GM12878 (cell line): ENCODE measurements around the gene PYGB. TPM values are rescaled to one million over a fixed set of nuclear protein-coding genes. Genes with fewer than 3 reads are reported as not detected.
A peak's percentile ranks its signal among the peaks of the same experiment; 100 is the strongest.

Experiments used
- ATAC-seq: fragments of 200-7000 bp; cut with Tn5 transposase; 3 replicates; pipeline ENCODE4 v1.9.1; 2020; ENCODE audit warnings: mild to moderate bottlenecking, moderate library complexity
- BruUV-seq: library from RNA; stranded (reverse); fragments of 400-500 nt; replicated peaks from 2 replicates; lab custom pipeline; 2021; lab: Mats Ljungman, UMichigan
- CTCF ChIA-PET: fragments of 300-600 bp; sonication (Branson Sonifier 250); formaldehyde crosslinking; extraction: SDS; loops from one replicate; lab custom pipeline; 2021; ENCODE audit warnings: inconsistent platforms; lab: Yijun Ruan, JAX
- POLR2A ChIA-PET: fragments of 350-600 bp; formaldehyde crosslinking; extraction: SDS; loops from one replicate; lab custom pipeline; 2021; ENCODE audit warnings: inconsistent platforms; lab: Charles Lee
- RAD21 ChIA-PET: fragments of 300-600 bp; sonication (Branson Sonifier 250); formaldehyde crosslinking; loops from one replicate; lab custom pipeline; 2023; ENCODE audit warnings: antibody characterized with exemption; ENCODE audit not compliant: unreplicated experiment; lab: Charles Lee
- SMC1A ChIA-PET: fragments of 300-600 bp; sonication (Branson Sonifier 250); formaldehyde crosslinking; loops from one replicate; lab custom pipeline; 2023; ENCODE audit not compliant: unreplicated experiment, uncharacterized antibody; lab: Charles Lee
- DNase-seq: peaks from one replicate; pipeline ENCODE4 v3.0.0-alpha.2; 2011; ENCODE audit warnings: low read depth, low spot score
- FAIRE-seq: peaks from 3 replicates; lab custom pipeline; 2011; peaks lifted over from hg19 to GRCh38; lab: Jason Lieb, UNC
- H2AFZ ChIP-seq: 2 replicates; pipeline ENCODE4 v1.6.0; 2011; ENCODE audit warnings: low read depth, low read length, control low read depth; ENCODE audit not compliant: control insufficient read depth
- H3K27ac ChIP-seq: 2 replicates; pipeline ENCODE4 v1.5.1; 2011; ENCODE audit warnings: control low read depth; ENCODE audit not compliant: control insufficient read depth, insufficient read depth
- H3K27me3 ChIP-seq, 2 experiments: replicated peaks in 1 of 2; 2 replicates each; pipeline versions ENCODE4 v1.6.0 to v1.6.1; 2011; ENCODE audit warnings: low read length in 1 of 2; ENCODE audit not compliant: control insufficient read depth in 2 of 2, insufficient read depth in 2 of 2
- H3K36me3 ChIP-seq, 2 experiments: 2 replicates each; pipeline ENCODE4 v1.5.1; 2011; ENCODE audit warnings: low read length in 1 of 2; ENCODE audit not compliant: control insufficient read depth in 2 of 2, insufficient read depth in 2 of 2
- H3K4me1 ChIP-seq: 2 replicates; pipeline ENCODE4 v1.6.1; 2011; ENCODE audit warnings: mild to moderate bottlenecking, low read length, moderate library complexity, mixed read lengths; ENCODE audit not compliant: control insufficient read depth, insufficient read depth
- H3K4me2 ChIP-seq: 2 replicates; pipeline ENCODE4 v1.6.0; 2011; ENCODE audit warnings: control low read depth; ENCODE audit not compliant: control insufficient read depth, insufficient read depth
- H3K4me3 ChIP-seq: fragments of 200-600 bp; sonication (generic); 2 replicates; pipeline ENCODE4 v1.5.1; 2016
- H3K79me2 ChIP-seq: 2 replicates; pipeline ENCODE4 v1.6.0; 2011; ENCODE audit warnings: low read length; ENCODE audit not compliant: control insufficient read depth, insufficient read depth
- H3K9ac ChIP-seq: 2 replicates; pipeline ENCODE4 v1.8.0; 2011; ENCODE audit warnings: low read length, control low read depth, mixed read lengths; ENCODE audit not compliant: control insufficient read depth, insufficient read depth
- H3K9me3 ChIP-seq: replicated peaks from 3 replicates; pipeline ENCODE4 v1.5.1; 2011; ENCODE audit warnings: mild to moderate bottlenecking, low read length; ENCODE audit not compliant: control insufficient read depth, insufficient read depth
- H4K20me1 ChIP-seq: 2 replicates; pipeline ENCODE4 v1.6.0; 2011; ENCODE audit not compliant: control insufficient read depth, insufficient read depth
- BRCA1 ChIP-seq: IDR thresholded peaks from 2 replicates; pipeline ENCODE4 v1.6.1; 2011; ENCODE audit warnings: low read depth, low read length, improper control_type of control experiment
- ZNF384 ChIP-seq: IDR thresholded peaks from 2 replicates; pipeline ENCODE4 v1.6.1; 2012; ENCODE audit warnings: low read depth, mild to moderate bottlenecking, low read length, improper control_type of control experiment, borderline replicate concordance
- WGBS: methylation state at CpG from one replicate; pipeline ENCODE4 v1.1.6; 2016; ENCODE audit warnings: low lambda C conversion rate; ENCODE audit not compliant: insufficient replicate concordance, insufficient coverage; ENCODE audit errors: missing lambda C conversion rate; 5-methylcytosine and 5-hydroxymethylcytosine counted together
- in situ Hi-C: fragments of 300-500 bp; cut with MboI; formaldehyde crosslinking; loops from 9 replicates; pipeline ENCODE4 v1.14.3; 2018; ENCODE audit warnings: mixed read lengths
- intact Hi-C: fragments of 100-400 bp; cut with micrococcal nuclease; formaldehyde crosslinking; loops from one replicate; pipeline ENCODE4 v1.14.2; 2022; ENCODE audit not compliant: unreplicated experiment
- polyA plus RNA-seq, 11 experiments: library from polyadenylated mRNA; depleted of rRNA in 4 of 11; unstranded in 6 of 11; stranded (reverse) in 5 of 11; fragments of >200 nt; fragmentation: Nextera tagmentation in 4 of 11; fragmentation: Illumina TruSeq in 1 of 11; extraction: Ambion mirVana in 4 of 11; extraction: Trizol in 1 of 11; gene quantifications; 1 replicate in 1 of 11; 2 replicates in 10 of 11; pipeline versions ENCODE4 v1.2.1 to v1.2.3, GENCODE V29; 2011 to 2016; ENCODE audit warnings: inconsistent platforms in 2 of 11, missing spikeins in 2 of 11, low read depth in 1 of 11
- total RNA-seq, 4 experiments: library from RNA; depleted of rRNA in 3 of 4; stranded (reverse); fragments of >200 nt in 3 of 4; fragmentation: Illumina TruSeq in 1 of 4; extraction: Trizol in 1 of 4; gene quantifications; 2 replicates each; pipeline versions ENCODE4 v1.2.1 to v1.2.3, GENCODE V29; 2013 to 2021
- TF ChIP-seq, protein P1 (sequence below): fragments of 450-650 bp; IDR thresholded peaks from 2 replicates; pipeline ENCODE4 v1.6.1; 2016; ENCODE audit warnings: mild to moderate bottlenecking, moderate library complexity, borderline replicate concordance
- TF ChIP-seq, protein P2 (sequence below): IDR thresholded peaks from 2 replicates; pipeline ENCODE4 v1.6.1; 2012; ENCODE audit warnings: mild to moderate bottlenecking, low read depth, low read length

PYGB gene
- total and polyA plus RNA-seq, 10 of the 15 experiments (the other 5 are each of a cell fraction or from before 2014, with no cell fraction given): 0.34 to 33.5 (median 21.8) TPM

DNA sequence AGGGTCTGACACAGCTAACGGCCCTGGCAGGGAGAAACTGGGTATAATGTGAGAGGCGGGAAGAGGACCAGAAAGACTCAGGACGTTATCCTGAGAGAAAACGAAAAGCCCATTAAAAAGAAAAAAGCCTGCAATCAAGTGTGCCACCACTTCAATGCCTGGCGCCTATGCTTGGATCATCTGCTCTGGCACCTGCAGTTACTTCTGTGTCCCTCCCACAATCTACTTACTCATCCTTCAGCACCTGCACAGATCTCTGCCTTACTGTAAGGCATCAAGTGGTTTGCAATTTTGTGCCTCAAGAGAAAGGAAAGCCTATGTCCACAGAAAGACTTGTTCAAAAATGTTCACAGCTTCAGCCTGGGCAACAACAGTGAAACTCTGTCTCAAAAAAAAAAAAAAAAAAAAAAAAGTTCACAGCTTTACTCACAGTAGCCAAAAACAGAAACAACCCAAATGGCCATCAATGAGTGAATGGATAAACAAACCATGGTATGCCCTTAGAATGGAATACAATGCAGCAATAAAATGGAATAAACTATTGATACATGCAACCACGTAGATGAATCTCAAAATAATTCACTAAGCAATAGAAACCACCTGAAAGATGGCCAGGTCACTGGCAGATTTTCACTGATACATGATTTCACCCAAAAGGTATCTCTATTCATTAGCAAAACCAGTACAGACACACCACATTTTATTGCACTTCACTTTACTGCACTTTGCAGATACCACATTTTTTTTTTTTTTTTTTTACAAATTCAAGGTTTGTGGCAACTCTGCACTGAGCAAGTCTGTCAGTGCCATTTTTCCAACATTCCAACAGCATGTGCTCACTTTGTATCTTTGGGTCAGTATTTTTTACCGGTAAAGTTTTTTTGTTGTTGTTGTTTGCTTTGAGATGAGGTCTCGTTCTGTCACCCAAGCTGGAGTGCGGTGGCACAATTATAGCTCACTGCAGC lies 94.1 kb downstream of the PYGB start:
- SMC1A ChIA-PET: interaction anchor here (1.0 to 1.3 kb wide), 2 partner anchors 20 to 92 kb away, joined by 3 to 4 read pairs; no protein-coding TSS in a partner anchor
- TF ChIP-seq ZNF384: peak; percentile 76; the same call in 1 of the 2 replicates
- TF ChIP-seq, protein P1, sequence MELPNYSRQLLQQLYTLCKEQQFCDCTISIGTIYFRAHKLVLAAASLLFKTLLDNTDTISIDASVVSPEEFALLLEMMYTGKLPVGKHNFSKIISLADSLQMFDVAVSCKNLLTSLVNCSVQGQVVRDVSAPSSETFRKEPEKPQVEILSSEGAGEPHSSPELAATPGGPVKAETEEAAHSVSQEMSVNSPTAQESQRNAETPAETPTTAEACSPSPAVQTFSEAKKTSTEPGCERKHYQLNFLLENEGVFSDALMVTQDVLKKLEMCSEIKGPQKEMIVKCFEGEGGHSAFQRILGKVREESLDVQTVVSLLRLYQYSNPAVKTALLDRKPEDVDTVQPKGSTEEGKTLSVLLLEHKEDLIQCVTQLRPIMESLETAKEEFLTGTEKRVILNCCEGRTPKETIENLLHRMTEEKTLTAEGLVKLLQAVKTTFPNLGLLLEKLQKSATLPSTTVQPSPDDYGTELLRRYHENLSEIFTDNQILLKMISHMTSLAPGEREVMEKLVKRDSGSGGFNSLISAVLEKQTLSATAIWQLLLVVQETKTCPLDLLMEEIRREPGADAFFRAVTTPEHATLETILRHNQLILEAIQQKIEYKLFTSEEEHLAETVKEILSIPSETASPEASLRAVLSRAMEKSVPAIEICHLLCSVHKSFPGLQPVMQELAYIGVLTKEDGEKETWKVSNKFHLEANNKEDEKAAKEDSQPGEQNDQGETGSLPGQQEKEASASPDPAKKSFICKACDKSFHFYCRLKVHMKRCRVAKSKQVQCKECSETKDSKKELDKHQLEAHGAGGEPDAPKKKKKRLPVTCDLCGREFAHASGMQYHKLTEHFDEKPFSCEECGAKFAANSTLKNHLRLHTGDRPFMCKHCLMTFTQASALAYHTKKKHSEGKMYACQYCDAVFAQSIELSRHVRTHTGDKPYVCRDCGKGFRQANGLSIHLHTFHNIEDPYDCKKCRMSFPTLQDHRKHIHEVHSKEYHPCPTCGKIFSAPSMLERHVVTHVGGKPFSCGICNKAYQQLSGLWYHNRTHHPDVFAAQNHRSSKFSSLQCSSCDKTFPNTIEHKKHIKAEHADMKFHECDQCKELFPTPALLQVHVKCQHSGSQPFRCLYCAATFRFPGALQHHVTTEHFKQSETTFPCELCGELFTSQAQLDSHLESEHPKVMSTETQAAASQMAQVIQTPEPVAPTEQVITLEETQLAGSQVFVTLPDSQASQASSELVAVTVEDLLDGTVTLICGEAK: peak; percentile 76
- TF ChIP-seq BRCA1: no peak
- TF ChIP-seq, protein P2, sequence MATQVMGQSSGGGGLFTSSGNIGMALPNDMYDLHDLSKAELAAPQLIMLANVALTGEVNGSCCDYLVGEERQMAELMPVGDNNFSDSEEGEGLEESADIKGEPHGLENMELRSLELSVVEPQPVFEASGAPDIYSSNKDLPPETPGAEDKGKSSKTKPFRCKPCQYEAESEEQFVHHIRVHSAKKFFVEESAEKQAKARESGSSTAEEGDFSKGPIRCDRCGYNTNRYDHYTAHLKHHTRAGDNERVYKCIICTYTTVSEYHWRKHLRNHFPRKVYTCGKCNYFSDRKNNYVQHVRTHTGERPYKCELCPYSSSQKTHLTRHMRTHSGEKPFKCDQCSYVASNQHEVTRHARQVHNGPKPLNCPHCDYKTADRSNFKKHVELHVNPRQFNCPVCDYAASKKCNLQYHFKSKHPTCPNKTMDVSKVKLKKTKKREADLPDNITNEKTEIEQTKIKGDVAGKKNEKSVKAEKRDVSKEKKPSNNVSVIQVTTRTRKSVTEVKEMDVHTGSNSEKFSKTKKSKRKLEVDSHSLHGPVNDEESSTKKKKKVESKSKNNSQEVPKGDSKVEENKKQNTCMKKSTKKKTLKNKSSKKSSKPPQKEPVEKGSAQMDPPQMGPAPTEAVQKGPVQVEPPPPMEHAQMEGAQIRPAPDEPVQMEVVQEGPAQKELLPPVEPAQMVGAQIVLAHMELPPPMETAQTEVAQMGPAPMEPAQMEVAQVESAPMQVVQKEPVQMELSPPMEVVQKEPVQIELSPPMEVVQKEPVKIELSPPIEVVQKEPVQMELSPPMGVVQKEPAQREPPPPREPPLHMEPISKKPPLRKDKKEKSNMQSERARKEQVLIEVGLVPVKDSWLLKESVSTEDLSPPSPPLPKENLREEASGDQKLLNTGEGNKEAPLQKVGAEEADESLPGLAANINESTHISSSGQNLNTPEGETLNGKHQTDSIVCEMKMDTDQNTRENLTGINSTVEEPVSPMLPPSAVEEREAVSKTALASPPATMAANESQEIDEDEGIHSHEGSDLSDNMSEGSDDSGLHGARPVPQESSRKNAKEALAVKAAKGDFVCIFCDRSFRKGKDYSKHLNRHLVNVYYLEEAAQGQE: no peak

More for the DNA sequence above, 94.1 kb downstream of the PYGB start:
- H3K4me3 ChIP-seq: no peak overlapping the region
- no peaks in the 10 kb centered on the region for H3K4me1 ChIP-seq
- H3K9me3 ChIP-seq: no peaks in the 10 kb centered on the region
- no peaks in the 10 kb centered on the region for H3K27me3 ChIP-seq
- 85% methylated on average over 9 of the region's 9 CpGs for WGBS
- RAD21 ChIA-PET: interaction anchor here (0.8 to 1.6 kb wide), 4 partner anchors 23 to 53 kb away, joined by 3 to 5 read pairs (median 4); no protein-coding TSS in a partner anchor
- H3K79me2 ChIP-seq: peaks cover 24% of the 10 kb centered on the region
- no peak overlapping the region for H3K27ac ChIP-seq
- in situ Hi-C loops: no loop called here
- H3K4me2 ChIP-seq: no peak overlapping the region
- peaks cover 4 to 6% of the 10 kb centered on the region in 2 experiments; a peak in 3 of 4 replicates for H3K36me3 ChIP-seq
- CTCF ChIA-PET: interaction anchor here (1.1 to 1.2 kb wide), 2 partner anchors 12 to 57 kb away, joined by 4 read pairs; no protein-coding TSS in a partner anchor
- no peak overlapping the region for H3K9ac ChIP-seq
- peaks cover 2% of the 10 kb centered on the region; the same call in 1 of the 2 replicates for H4K20me1 ChIP-seq
- intact Hi-C loops: no loop called here
- no TSS peak for BruUV-seq
- ATAC-seq (no peak), DNase-seq (no peak), FAIRE-seq (no peak)
- no peak overlapping the region for H2AFZ ChIP-seq
- POLR2A ChIA-PET: interaction anchor here (0.6 kb wide), 1 partner anchor 72 kb away, joined by 3 read pairs; no protein-coding TSS in a partner anchor
